MCF 10A (cell line): ENCODE measurements around the gene SPOCK1. TPM values are rescaled to one million over a fixed set of nuclear protein-coding genes. Genes with fewer than 3 reads are reported as not detected.

Source experiments
- BruUV-seq: library from RNA; stranded (reverse); fragments of 400-500 nt; replicated peaks from 2 replicates; lab custom pipeline; 2021; lab: Mats Ljungman, UMichigan
- CTCF ChIA-PET: fragments of 300-600 bp; sonication (Branson Sonifier 250); formaldehyde crosslinking; extraction: SDS; loops from one replicate; lab custom pipeline; 2021; ENCODE audit warnings: antibody characterized with exemption, inconsistent platforms; lab: Yijun Ruan, JAX
- POLR2A ChIA-PET: fragments of 300-600, 350-650 bp; sonication (Branson Sonifier 250); formaldehyde crosslinking; extraction: SDS; loops from one replicate; lab custom pipeline; 2020; ENCODE audit warnings: antibody characterized with exemption, inconsistent platforms; lab: Yijun Ruan, JAX
- DNase-seq: peaks from one replicate; pipeline ENCODE4 v3.0.0-alpha.2; 2018; ENCODE audit not compliant: unreplicated experiment
- H3K27ac Mint-ChIP-seq: one replicate; pipeline ENCODE4 v1.8.0; 2022; ENCODE audit warnings: mild to moderate bottlenecking, low read depth, mixed read lengths; ENCODE audit not compliant: unreplicated experiment
- H3K27me3 Mint-ChIP-seq: one replicate; pipeline ENCODE4 v1.8.0; 2022; ENCODE audit warnings: mixed read lengths; ENCODE audit not compliant: insufficient read depth, unreplicated experiment
- H3K36me3 Mint-ChIP-seq: one replicate; pipeline ENCODE4 v1.8.0; 2022; ENCODE audit warnings: mild to moderate bottlenecking, moderate library complexity, mixed read lengths; ENCODE audit not compliant: insufficient read depth, unreplicated experiment
- H3K4me1 Mint-ChIP-seq: one replicate; pipeline ENCODE4 v1.8.0; 2022; ENCODE audit warnings: mixed read lengths; ENCODE audit not compliant: insufficient read depth, unreplicated experiment
- H3K4me3 Mint-ChIP-seq: one replicate; pipeline ENCODE4 v1.8.0; 2022; ENCODE audit warnings: mild to moderate bottlenecking, moderate library complexity, mixed read lengths; ENCODE audit not compliant: unreplicated experiment
- H3K9me3 Mint-ChIP-seq: one replicate; pipeline ENCODE4 v1.8.0; 2022; ENCODE audit warnings: mixed read lengths; ENCODE audit not compliant: unreplicated experiment
- CTCF ChIP-seq: fragments of 200-600 bp; IDR thresholded peaks from one replicate; pipeline ENCODE4 v1.8.0; 2022; ENCODE audit warnings: antibody characterized with exemption, mild to moderate bottlenecking; ENCODE audit not compliant: unreplicated experiment
- intact Hi-C: fragments of 100-400 bp; cut with micrococcal nuclease; formaldehyde crosslinking; loops from 2 replicates; pipeline ENCODE4 v1.14.1; 2022
- total RNA-seq: library from RNA; stranded (reverse); gene quantifications from 2 replicates; pipeline ENCODE4 v1.2.3, GENCODE V29; 2022

The SPOCK1 gene
- total RNA-seq, 1 experiment from 2014 or later: 34.3 TPM

- Mint-ChIP-seq H3K36me3 (no peaks in the 10 kb centered on the region), H3K4me3 (no peak overlapping the region), H3K27ac (no peak overlapping the region), H3K9me3 (no peaks in the 10 kb centered on the region), H3K27me3 (no peaks in the 10 kb centered on the region), H3K4me1 (no peaks in the 10 kb centered on the region)
- BruUV-seq: no TSS peak
- no peak for DNase-seq
- CTCF ChIA-PET: interaction anchor here (0.7 to 0.9 kb wide), 3 partner anchors 12 to 929 kb away, joined by 3 to 4 read pairs (median 3); no protein-coding TSS in a partner anchor
- POLR2A ChIA-PET: no interaction called here
- intact Hi-C loops: no loop called here
- no peak for TF ChIP-seq CTCF
Measured at GRCh38 chr5:137252512-137252911, 246.6 kb downstream of the SPOCK1 start.

GRCh38 chr5:137250421-137250820 lies 248.7 kb downstream of the SPOCK1 start:
- no peaks in the 10 kb centered on the region for H3K4me1 Mint-ChIP-seq
- no peak overlapping the region for H3K27ac Mint-ChIP-seq
- no peak for DNase-seq
- intact Hi-C loops: no loop called here
- BruUV-seq: no TSS peak
- POLR2A ChIA-PET: interaction anchor here (0.9 kb wide), 1 partner anchor 12 kb away, joined by 3 read pairs; no protein-coding TSS in a partner anchor
- CTCF ChIA-PET: interaction anchor here (0.6 to 1.5 kb wide), 3 partner anchors 17 to 195 kb away, joined by 3 to 5 read pairs (median 4); no protein-coding TSS in a partner anchor
- no peaks in the 10 kb centered on the region for H3K36me3 Mint-ChIP-seq
- TF ChIP-seq CTCF: no peak
- H3K27me3 Mint-ChIP-seq: no peaks in the 10 kb centered on the region
- no peak overlapping the region for H3K4me3 Mint-ChIP-seq
- no peaks in the 10 kb centered on the region for H3K9me3 Mint-ChIP-seq

GRCh38 chr5:137248527-137248926 lies 250.6 kb downstream of the SPOCK1 start:
- Mint-ChIP-seq H3K4me1 (no peaks in the 10 kb centered on the region), H3K36me3 (no peaks in the 10 kb centered on the region), H3K9me3 (no peaks in the 10 kb centered on the region), H3K27ac (no peak overlapping the region), H3K4me3 (no peak overlapping the region), H3K27me3 (no peaks in the 10 kb centered on the region)
- no TSS peak for BruUV-seq
- intact Hi-C loops: no loop called here
- ChIA-PET CTCF (no interaction called here), POLR2A (interaction anchor here (0.5 to 2.0 kb wide), 3 partner anchors 12 to 31 kb away, joined by 3 to 5 read pairs (median 4); no protein-coding TSS in a partner anchor)
- DNase-seq: no peak
- no peak for TF ChIP-seq CTCF

GRCh38 chr5:137245438-137245837 lies 253.7 kb downstream of the SPOCK1 start:
- H3K27me3 Mint-ChIP-seq: no peaks in the 10 kb centered on the region
- H3K9me3 Mint-ChIP-seq: no peaks in the 10 kb centered on the region
- no peak for DNase-seq
- POLR2A ChIA-PET: no interaction called here
- no TSS peak for BruUV-seq
- TF ChIP-seq CTCF: no peak
- no peaks in the 10 kb centered on the region for H3K4me1 Mint-ChIP-seq
- no peaks in the 10 kb centered on the region for H3K36me3 Mint-ChIP-seq
- CTCF ChIA-PET: interaction anchor here (0.6 to 3.0 kb wide), 2 partner anchors 9 to 1102 kb away, joined by 3 to 14 read pairs; no protein-coding TSS in a partner anchor
- intact Hi-C loops: no loop called here
- no peak overlapping the region for H3K4me3 Mint-ChIP-seq
- no peak overlapping the region for H3K27ac Mint-ChIP-seq
